Fibroblast of the conjunctiva (primary cell): ENCODE data around the gene IRS1.

Experiments used
- DNase-seq: peaks from one replicate; pipeline ENCODE4 v3.0.0-alpha.2; 2010; ENCODE audit warnings: low read depth

IRS1 gene

GRCh38 chr2:226687641-226688253 is 111.9 kb downstream of the IRS1 start:
- no peak for DNase-seq

DNA sequence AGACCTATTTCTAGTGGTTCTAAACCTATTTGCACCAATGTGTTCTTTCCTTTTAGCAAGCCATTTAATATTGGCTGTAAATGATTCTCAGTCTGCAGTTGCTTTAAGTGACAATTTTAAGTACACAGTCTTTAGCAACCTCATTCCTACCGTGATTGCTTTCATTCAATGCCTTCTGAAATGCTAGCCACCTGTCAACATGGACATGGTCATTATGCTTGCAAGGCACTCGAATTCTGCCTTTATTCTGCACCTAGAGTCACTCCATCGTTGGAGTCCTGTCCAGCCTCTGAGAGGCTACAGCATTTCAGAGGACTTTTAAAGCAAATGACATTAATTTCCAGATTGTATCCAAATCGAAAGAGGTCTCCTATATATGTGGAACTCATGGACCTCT is 115.1 kb downstream of the IRS1 start:
- no peak for DNase-seq

GRCh38 chr2:226683944-226684562 is 115.6 kb downstream of the IRS1 start:
- DNase-seq = no peak

- DNase-seq = no peak
Measured at GRCh38 chr2:226683196-226683595, 116.4 kb downstream of the IRS1 start.
